Left colon (tissue), 2 donors: ENCODE results near the gene SLC17A4. TPM values are rescaled to one million over a fixed set of nuclear protein-coding genes. Genes with fewer than 3 reads are reported as not detected.

ENCODE experiments used
- ATAC-seq: fragments of 200-7000 bp; cut with Tn5 transposase; one replicate; pipeline ENCODE4 v1.9.1; 2020; ENCODE audit warnings: mild to moderate bottlenecking, moderate library complexity
- DNase-seq, 2 donors: peaks; one replicate each; pipeline ENCODE4 v3.0.0-alpha.2; 2020
- intact Hi-C, 2 donors: fragments of 100-400 bp; cut with DNase I in 1 of 2; cut with micrococcal nuclease in 1 of 2; formaldehyde crosslinking; loops; one replicate each; pipeline versions ENCODE4 v1.11.2 to v1.14.0; 2022; cut with DNase I, micrococcal nuclease
- total RNA-seq, 2 donors: library from RNA; stranded (reverse); fragmentation: NEBNext Ultra II Directional; extraction: Animal tissue kit (Norgen Biotek cat#: 25700); gene quantifications; one replicate each; pipeline ENCODE4 v1.2.1, GENCODE V29; 2021
- donor health status: DM: no; HTN: no; CAD: no.
- donor health status: DM: yes; HTN: yes; CAD: no.

SLC17A4 gene
- total RNA-seq, 2 donors from 2014 or later, result 24.8 to 63.3 TPM

DNA sequence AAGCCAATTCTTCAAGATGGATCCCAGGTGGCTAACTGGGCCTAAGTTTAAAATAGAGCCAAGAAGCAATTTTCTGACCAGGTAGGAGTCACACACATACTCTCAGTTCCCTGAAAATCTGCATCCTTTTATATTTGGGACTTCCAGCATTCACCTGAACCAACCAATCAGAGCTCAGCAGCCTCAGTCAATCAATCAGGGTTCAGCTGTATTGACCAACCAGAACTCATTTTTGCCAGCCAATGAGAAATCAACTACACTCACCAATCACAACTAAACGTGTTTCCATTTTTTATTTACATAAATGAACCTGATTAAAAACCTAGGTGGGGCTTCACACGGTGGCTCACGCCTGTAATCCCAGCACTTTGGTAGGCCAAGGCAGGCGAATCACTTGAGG is 37.5 kb downstream of the SLC17A4 start:
- intact Hi-C loops, result no loop called here
- DNase-seq (no peak), ATAC-seq (no peak)

GRCh38 chr6:25793970-25794369 is 39.4 kb downstream of the SLC17A4 start:
- intact Hi-C loops, result no loop called here
- no peak for DNase-seq
- no peak for ATAC-seq

- no peak for DNase-seq
- ATAC-seq, result no peak
- intact Hi-C loops, result no loop called here
Measured at GRCh38 chr6:25794784-25795183, 40.2 kb downstream of the SLC17A4 start.

- ATAC-seq (no peak), DNase-seq (no peak)
- intact Hi-C loops, result no loop called here
Measured at GRCh38 chr6:25801436-25801835, 46.9 kb downstream of the SLC17A4 start.

DNA sequence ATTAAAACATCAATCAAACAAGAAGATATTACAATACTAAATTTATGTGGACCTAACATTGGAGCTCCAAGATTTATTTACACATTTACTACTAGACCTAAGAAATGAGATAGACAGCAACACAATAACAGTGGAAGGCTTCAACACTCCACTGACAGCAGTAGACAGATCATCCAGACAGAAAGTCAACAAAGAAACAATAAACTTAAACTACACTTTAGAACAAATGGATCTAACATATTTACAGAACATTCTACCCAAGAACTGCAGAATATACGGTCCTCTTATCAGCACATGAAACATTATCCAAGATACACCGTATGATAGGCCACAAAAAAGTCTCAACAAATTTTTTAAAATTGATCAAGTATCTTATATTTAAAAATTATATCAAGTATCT is 50.3 kb downstream of the SLC17A4 start:
- DNase-seq (no peak), ATAC-seq (peak; percentile 20)
- intact Hi-C loops, result no loop called here

DNA sequence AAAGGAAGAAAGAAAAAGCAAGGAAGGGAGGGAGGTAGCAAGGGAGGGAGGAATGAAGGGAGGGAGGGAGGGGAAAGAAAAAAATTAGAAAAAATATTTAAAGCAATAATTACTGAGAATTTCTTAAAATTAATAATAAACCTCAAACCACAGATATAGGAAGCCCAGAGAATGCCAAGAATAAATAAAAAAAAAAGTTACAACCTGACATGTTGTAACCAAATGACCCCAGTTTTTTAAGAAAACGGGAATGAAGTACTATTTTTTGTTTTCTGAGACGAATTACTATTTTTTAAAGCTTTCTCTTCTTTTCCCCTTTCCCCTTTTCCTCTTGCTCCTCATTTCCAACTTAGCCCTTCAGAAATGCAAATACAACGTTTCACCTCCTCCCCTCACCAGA is 60.7 kb downstream of the SLC17A4 start:
- DNase-seq (no peak), ATAC-seq (no peak)
- intact Hi-C loops, result no loop called here

- intact Hi-C loops, result no loop called here
- ATAC-seq (no peak), DNase-seq (no peak)
Measured at GRCh38 chr6:25816252-25816651, 61.7 kb downstream of the SLC17A4 start.

GRCh38 chr6:25821341-25821740 is 66.8 kb downstream of the SLC17A4 start:
- ATAC-seq (no peak), DNase-seq (no peak)
- intact Hi-C loops, result no loop called here

DNA sequence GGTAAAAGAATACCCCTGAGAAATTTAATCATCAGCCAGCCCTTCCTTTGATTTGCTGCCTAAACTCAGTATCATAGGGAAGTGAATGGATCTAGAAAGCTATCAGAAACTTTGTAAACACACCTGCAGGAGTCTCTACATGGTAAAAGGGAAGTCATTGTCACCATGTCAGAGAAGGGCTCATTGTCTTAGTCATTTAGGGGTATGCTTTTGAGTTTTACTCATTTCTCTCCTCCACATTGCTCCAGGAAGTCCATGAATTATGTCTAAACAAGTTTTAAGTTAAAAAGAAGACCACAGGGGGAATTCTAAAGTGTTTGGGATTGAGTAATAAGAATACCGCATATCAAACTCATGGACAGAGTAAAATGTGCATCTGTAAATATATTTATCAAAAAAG is 74.8 kb downstream of the SLC17A4 start:
- ATAC-seq (no peak), DNase-seq (no peak)
- intact Hi-C loops, result no loop called here

DNA sequence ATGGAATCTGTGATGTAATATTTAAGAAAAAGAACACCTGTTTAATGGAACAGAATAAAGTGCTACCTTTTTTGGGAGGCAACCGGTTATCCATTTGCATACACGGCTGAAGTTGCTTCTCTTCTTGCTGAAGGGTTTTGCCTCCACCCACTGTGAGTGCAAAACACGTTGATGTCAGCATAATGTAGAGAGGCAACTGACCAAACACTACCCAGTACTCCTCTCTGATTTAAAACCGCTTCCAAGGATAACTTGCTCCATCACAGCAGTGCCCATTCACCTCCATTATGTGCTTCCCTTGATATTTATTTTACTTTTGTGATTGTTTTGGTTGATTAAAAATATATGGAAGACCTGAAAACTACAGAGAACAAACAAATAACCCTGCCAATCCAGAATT is 75.9 kb downstream of the SLC17A4 start:
- intact Hi-C loops, result no loop called here
- no peak for DNase-seq
- no peak for ATAC-seq

Other genes with a start within 250 kb of the SLC17A4 start
- gene SCGN, start 102.5 kb upstream of the SLC17A4 start, total RNA-seq, result 10 to 100 TPM in 1 of 2 donors, 1 to 10 TPM in 1; 7.8 to 11.4 TPM
- gene SLC17A1, start 77.3 kb downstream of the SLC17A4 start, total RNA-seq, result not detected
- not detected for gene SLC17A3, start 119.5 kb downstream of the SLC17A4 start, total RNA-seq
- gene SLC17A2, start 175.9 kb downstream of the SLC17A4 start, total RNA-seq, result not detected
- 10 to 100 TPM in 1 of 2 donors, 1 to 10 TPM in 1; 9.6 to 13.2 TPM for gene TRIM38, start 208.1 kb downstream of the SLC17A4 start, total RNA-seq